ENCODE data around the gene BSDC1.

DNA sequence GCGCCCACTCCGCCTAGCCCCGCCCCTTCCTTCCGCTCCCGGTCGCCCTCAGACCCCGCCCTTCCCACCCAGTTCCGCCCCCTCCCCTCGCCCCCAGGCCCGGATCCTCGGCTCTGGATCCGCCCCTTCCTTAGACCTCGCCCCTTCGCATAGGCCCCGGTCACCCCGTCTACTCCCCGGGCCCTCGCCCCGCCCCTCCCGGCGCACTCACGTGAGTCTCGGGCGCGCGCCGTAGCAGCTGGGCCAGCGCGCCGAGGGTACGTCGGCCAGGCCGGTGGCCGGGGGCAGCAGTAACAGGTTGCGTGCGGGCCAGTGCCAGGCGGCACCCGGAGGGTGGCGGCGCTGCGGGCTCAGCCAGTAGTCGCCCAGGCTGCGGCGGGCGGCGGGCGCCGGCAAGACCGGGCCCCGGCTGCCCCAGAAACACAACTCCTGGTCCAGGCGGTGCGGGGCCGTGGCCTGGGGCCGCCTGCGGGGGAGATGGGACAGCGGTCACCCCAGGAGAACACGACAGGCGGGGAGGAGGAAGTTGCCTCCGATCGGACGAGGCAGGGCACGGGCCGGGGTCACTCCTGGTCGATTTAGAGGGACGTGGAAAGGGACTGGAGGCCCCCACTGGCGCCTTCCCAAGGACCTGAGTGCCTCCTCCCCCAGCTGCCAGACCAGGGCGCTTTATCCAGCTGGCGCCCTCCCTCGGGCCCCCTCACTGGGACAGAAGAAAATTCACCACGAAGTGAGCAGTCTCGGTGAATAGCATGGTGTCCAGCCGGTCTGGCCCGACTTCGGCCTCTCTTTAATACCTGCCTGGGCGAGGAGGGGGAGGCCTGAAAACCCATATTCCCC lies 42.6 kb downstream of the BSDC1 start:
- TF ChIP-seq, protein P1, sequence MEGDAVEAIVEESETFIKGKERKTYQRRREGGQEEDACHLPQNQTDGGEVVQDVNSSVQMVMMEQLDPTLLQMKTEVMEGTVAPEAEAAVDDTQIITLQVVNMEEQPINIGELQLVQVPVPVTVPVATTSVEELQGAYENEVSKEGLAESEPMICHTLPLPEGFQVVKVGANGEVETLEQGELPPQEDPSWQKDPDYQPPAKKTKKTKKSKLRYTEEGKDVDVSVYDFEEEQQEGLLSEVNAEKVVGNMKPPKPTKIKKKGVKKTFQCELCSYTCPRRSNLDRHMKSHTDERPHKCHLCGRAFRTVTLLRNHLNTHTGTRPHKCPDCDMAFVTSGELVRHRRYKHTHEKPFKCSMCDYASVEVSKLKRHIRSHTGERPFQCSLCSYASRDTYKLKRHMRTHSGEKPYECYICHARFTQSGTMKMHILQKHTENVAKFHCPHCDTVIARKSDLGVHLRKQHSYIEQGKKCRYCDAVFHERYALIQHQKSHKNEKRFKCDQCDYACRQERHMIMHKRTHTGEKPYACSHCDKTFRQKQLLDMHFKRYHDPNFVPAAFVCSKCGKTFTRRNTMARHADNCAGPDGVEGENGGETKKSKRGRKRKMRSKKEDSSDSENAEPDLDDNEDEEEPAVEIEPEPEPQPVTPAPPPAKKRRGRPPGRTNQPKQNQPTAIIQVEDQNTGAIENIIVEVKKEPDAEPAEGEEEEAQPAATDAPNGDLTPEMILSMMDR (conservative IDR thresholded peaks at IDR 0.05) = no peak
- TF ChIP-seq EZH2 (IDR thresholded peaks at IDR 0.05; ENCODE audit: low read depth) = no peak

Measured in PC-9 (cell line).